Ammon's horn (tissue), 1 donor: ENCODE results near the gene TMED10.
A peak's percentile ranks its signal among the peaks of the same experiment; 100 is the strongest.
"Not testable (repeated sequence)": the region's sequence is repeated elsewhere in the genome, so short reads cannot be mapped to it uniquely, and the experiment has no call there.

Source experiments
- DNase-seq: peaks from one replicate; pipeline ENCODE4 v3.0.0-alpha.2; 2016; ENCODE audit warnings: low spot score

Gene TMED10

GRCh38 chr14:75190023-75190422, 13.6 kb upstream of the TMED10 start:
- DNase-seq, result no peak

- peak; percentile 73 for DNase-seq
These were observed 12.3 kb upstream of the TMED10 start for GRCh38 chr14:75188520-75189268.

- no peak for DNase-seq
These were observed 11.7 kb upstream of the TMED10 start for GRCh38 chr14:75188086-75188485.

DNA sequence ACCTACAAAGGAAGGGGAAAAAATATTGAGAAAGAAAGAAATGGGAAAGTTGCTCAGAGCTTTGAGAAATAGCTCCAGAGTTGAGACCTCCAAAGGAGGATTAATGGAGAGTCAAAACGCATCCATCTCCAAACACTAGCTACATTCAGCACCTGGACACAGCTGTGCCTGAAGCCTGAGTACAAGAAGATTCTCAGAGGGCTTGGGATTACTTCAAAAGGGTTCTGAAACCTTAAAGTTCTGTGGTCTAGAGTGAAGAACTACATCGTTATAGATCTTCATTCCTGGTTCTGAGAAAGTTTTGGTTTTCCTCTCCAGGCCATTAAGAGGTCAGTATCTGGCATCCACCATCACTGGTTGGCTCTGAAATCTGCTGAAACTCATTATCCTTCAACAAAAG, 10.5 kb upstream of the TMED10 start:
- DNase-seq, result no peak

DNA sequence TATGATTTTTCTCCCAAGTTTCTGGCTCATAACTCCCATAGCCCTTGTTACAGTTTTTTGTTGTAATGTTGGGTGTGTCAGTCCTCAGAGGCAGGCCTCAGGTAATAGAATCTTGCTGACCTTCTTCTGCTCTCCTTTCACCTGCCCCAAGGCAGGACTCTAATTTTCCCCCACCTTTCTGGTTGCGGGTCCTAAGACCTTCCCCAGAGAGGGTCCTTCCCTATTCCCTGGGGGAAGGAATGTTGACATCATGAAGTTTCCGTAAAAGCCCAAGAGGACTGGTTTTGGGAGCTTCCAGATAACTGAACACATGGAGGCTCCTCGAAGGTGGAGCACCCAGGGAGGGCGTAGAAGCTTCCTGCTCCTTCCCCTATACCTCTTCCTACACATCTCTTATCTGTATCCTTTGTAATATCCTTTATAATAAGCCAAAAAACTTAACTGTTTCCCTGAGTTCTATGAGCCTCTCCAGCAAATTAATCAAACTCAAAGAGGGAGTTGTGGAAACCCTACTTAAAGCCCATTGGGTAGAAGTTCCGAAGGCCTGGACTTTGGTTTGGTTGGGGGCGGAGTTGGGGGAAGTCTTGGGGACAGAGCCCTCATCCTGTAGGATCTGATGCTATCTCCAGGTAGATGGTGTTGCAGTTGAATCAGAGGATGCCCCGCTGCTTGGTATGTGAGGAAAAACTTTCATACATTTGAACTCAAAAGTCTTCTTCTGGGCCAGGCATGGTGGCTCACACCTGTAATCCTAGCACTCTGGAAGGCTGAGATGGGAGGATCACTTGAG, 9.0 kb upstream of the TMED10 start:
- DNase-seq, result no peak

DNA sequence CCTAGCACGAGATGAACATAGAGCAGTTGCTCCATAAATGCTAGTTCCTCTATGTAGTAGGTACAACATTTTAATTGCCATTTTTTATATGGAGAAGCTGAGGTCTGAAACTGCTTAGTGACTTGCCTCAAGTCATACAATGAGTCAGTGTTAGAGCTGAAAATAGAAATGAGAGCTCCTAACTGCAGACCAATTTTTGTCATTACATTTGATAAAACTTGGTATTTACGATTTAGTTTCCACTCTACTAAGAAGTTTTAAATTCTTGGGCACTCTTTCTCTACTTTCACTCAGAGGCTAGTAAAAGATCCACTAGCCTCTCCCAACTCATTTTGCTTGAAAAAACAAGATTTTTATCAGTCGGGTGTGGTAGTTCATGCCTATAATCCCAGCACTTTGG, 8.1 kb upstream of the TMED10 start:
- DNase-seq, result no peak

DNA sequence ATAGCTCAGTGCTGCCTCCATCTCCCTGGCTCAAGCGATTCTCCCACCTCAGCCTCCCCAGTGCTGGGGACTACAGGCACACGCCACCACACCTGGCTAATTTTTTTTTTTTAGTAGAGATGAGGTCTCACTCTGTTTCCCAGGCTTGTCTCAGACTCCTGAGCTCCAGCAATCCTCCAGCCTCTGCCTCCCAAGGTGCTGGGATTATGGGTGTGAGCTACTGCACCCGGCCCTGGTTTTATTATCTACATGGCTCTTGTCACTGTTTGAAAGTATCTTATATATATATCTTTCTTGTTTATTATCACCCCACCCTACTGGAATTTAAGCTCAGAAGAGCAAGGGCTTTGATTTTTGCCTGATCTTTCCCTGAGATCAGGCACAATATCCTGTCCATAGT, 7.6 kb upstream of the TMED10 start:
- no peak for DNase-seq

GRCh38 chr14:75183225-75183624, 6.8 kb upstream of the TMED10 start:
- no peak for DNase-seq

- peak; percentile 28 for DNase-seq
These were observed 6.4 kb upstream of the TMED10 start for GRCh38 chr14:75182821-75183220.

GRCh38 chr14:75182163-75182562, 5.8 kb upstream of the TMED10 start:
- not testable (repeated sequence) for DNase-seq

GRCh38 chr14:75181293-75182062, 5.1 kb upstream of the TMED10 start:
- DNase-seq, result no peak

DNA sequence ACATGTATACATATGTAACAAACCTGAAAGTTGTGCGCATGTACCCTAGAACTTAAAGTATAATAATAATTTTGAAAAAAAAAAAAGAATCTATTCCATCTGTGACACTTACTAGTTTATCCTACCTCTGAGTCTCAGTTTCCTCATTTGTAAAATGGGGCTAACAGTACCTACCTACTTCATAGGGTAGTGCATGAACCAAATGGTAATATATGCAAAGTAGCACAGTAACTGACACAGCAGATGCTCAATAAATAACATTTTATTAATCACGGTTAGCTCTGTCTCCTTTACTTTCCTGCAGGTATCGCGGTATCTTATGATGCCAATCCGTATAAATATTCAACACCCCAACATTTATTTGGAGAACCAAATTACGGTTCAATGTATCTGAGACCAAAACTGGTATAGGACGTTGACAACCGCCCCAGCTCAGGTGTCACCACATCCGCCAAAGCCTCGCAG, 703 bp downstream of the TMED10 start:
- DNase-seq, result no peak

GRCh38 chr14:75174066-75174465, 2.3 kb downstream of the TMED10 start:
- DNase-seq, result no peak

GRCh38 chr14:75170772-75171171, 5.6 kb downstream of the TMED10 start:
- DNase-seq, result no peak

- DNase-seq, result no peak
These were observed 7.7 kb downstream of the TMED10 start for GRCh38 chr14:75168586-75169335.

DNA sequence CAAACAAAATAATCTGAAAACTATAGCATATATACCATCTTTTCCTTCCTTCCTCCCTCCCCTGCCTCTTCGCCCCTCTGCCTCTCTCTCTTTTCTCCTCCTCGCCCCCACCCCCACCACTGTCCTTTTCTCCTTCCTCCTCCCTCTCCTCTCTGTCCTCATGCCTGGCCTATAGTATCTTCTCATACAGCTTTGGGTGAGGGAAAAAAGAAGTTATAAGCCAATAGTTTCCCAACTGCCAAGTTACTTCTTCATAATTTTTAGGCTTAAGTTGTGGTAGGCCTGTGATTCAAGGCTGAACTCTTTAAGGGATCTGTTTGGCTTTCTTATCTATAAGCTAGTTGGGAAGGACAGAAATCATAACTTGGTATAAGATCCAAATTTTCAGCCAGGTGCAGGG, 9.1 kb downstream of the TMED10 start:
- no peak for DNase-seq

DNA sequence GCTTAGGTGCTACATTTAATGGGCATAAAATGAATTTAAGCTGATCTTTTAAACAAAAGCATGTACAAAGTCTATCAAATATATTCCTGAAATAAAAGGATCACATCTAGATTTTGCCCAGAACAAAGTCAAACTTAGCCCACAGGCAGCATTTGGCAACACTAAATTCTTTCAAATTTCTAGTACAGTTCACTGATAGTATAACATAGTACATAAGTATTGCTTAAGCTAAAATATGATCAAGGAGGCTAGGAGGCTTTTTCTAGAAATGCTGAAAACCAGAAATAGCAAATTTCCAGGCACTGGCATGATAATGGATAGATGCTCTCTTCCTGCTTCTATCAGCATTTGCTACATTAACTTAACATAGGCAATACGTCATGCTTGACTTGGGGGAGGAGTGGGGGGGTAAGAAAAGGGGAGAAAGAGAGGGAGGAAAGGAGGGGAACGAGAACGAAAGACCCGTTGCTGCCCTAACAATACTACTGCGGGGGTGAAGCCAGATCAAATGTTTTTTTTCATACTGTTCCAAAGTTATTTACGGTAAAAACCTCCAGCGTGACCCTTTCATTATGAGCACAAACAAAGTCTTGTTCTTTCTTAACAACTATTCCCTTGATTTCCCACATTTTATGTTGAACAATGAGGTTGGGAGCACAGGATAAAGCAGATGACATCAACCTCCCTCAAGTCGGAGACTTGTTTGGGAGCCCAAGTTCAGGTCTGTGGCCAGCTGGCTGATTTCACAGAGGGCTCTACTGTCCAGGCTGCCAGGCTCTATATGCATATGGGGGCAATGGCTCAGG, 10.6 kb downstream of the TMED10 start:
- DNase-seq, result peak; percentile 93

GRCh38 chr14:75164809-75165208, 11.6 kb downstream of the TMED10 start:
- DNase-seq, result no peak

GRCh38 chr14:75163677-75164076, 12.7 kb downstream of the TMED10 start:
- DNase-seq, result no peak

GRCh38 chr14:75162631-75163030, 13.8 kb downstream of the TMED10 start:
- no peak for DNase-seq
